Gastroesophageal sphincter (tissue), 4 donors: ENCODE data around the gene PDE1A. TPM values are rescaled to one million over a fixed set of nuclear protein-coding genes. Genes with fewer than 3 reads are reported as not detected.

ENCODE experiments used
- ATAC-seq: fragments of 150-250 bp; one replicate; pipeline ENCODE4 v1.9.1; 2016; ENCODE audit warnings: mild to moderate bottlenecking, moderate library complexity
- H3K27ac ChIP-seq, 4 donors: fragments of 200-600 bp; sonication (generic) in 3 of 4; 1 replicate in 3 of 4; 2 replicates in 1 of 4; pipeline ENCODE4 v1.5.1; 2016 to 2019
- H3K27me3 ChIP-seq: fragments of 200-600 bp; sonication (generic); one replicate; pipeline ENCODE4 v1.5.1; 2019
- H3K36me3 ChIP-seq, 2 donors: fragments of 200-600 bp; sonication (generic); one replicate each; pipeline ENCODE4 v1.5.1; 2019; ENCODE audit warnings: control low read depth in 1 of 2
- H3K4me1 ChIP-seq, 3 donors: fragments of 200-600 bp; sonication (generic); 1 replicate in 2 of 3; 2 replicates in 1 of 3; pipeline ENCODE4 v1.5.1; 2016 to 2019; ENCODE audit warnings: control low read depth in 2 of 3
- H3K4me3 ChIP-seq, 2 donors: fragments of 200-600 bp; sonication (generic); one replicate each; pipeline ENCODE4 v1.5.1; 2019; ENCODE audit warnings: mild to moderate bottlenecking in 1 of 2, moderate library complexity in 1 of 2
- H3K9me3 ChIP-seq, 3 donors: fragments of 200-600 bp; sonication (generic); one replicate each; pipeline ENCODE4 v1.5.1; 2017 to 2019; ENCODE audit warnings: control low read depth in 2 of 3
- CTCF ChIP-seq, 4 experiments: fragments of 200-600 bp in 2 of 4; fragments of 450-650 bp in 2 of 4; sonication (generic) in 1 of 4; IDR thresholded peaks; one replicate each; pipeline ENCODE4 v1.5.1; 2017 to 2019; ENCODE audit warnings: antibody characterized with exemption in 4 of 4, mild to moderate bottlenecking in 2 of 4, moderate library complexity in 2 of 4
- EP300 ChIP-seq: sonication (generic); formaldehyde crosslinking; IDR thresholded peaks from one replicate; pipeline ENCODE4 v1.6.1; 2017; ENCODE audit warnings: antibody characterized with exemption, mild to moderate bottlenecking
- POLR2A ChIP-seq, 2 donors: fragments of 450-650 bp; IDR thresholded peaks; one replicate each; pipeline ENCODE4 v1.6.1; 2017; ENCODE audit warnings: antibody characterized with exemption in 2 of 2, mild to moderate bottlenecking in 2 of 2, moderate library complexity in 1 of 2
- POLR2AphosphoS5 ChIP-seq: sonication (generic); formaldehyde crosslinking; IDR thresholded peaks from one replicate; pipeline ENCODE4 v1.6.1; 2017; ENCODE audit warnings: antibody characterized with exemption
- WGBS, 2 donors: methylation state at CpG; one replicate each; pipeline ENCODE4 v1.1.5; 2018; ENCODE audit warnings: low coverage in 1 of 2; 5-methylcytosine and 5-hydroxymethylcytosine counted together
- total RNA-seq, 4 donors: library from RNA; depleted of rRNA; stranded (reverse); fragments of >200 nt; gene quantifications; one replicate each; pipeline ENCODE4 v1.1.0, GENCODE V29; 2016

PDE1A gene
- total RNA-seq, 4 donors from 2014 or later: 7.2 to 17.2 (median 11.8) TPM

DNA sequence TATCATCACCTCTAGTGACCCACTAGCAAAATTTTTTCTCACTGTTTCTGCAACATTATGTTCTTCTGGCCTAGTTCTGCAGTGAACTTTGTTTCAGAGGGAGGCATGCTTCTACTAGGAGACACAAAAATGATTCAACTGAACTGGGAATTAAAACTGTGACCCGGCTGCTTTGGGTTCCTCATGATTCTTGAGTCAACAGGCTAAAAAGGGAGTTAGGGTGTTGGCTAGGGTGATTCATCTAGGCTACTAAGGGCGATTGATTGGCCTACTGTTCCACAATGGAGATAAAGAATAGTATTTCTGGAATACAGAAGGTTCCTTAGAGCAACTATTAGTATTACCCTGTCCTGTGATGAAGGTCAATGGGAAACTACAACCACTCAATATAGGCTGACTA is 261.6 kb downstream of the PDE1A start:
- no peaks in the 10 kb centered on the region for H3K4me1 ChIP-seq
- no peaks in the 10 kb centered on the region for H3K27me3 ChIP-seq
- H3K27ac ChIP-seq: no peak overlapping the region
- ATAC-seq: no peak
- TF ChIP-seq POLR2A (IDR thresholded peaks at IDR 0.05) (no peak), CTCF (IDR thresholded peaks at IDR 0.05) (no peak), POLR2AphosphoS5 (no peak), EP300 (no peak)
- 62 to 76% methylated on average over 2 of the region's 2 CpGs for WGBS, 2 donors
- H3K36me3 ChIP-seq: no peaks in the 10 kb centered on the region
- H3K9me3 ChIP-seq: no peaks in the 10 kb centered on the region
- H3K4me3 ChIP-seq: no peak overlapping the region

DNA sequence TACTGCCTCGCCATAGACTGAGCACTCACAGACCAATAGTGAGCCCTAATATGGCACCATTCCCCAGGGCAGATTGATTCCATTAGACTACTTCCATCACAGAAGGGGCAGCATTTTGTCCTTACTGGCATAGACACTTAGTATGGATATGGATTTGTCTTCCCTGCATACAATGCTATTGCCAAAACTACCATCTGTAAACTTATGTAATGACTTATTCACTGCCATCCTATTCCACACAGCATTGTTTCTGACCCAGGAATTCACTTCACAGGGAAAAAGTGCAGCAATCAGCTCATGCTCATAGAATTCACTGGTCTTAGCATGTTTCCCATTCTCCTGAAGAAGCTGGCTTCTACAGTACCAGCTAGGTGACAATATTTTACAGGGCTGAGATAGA is 262.1 kb downstream of the PDE1A start:
- H3K27me3 ChIP-seq: no peaks in the 10 kb centered on the region
- H3K36me3 ChIP-seq: no peaks in the 10 kb centered on the region
- no peak for ATAC-seq
- WGBS, 2 donors: 100% methylated on average over 1 of the region's 1 CpG
- TF ChIP-seq EP300 (no peak), CTCF (IDR thresholded peaks at IDR 0.05) (no peak), POLR2AphosphoS5 (no peak), POLR2A (IDR thresholded peaks at IDR 0.05) (no peak)
- H3K27ac ChIP-seq: no peak overlapping the region
- no peaks in the 10 kb centered on the region for H3K9me3 ChIP-seq
- no peaks in the 10 kb centered on the region for H3K4me1 ChIP-seq
- H3K4me3 ChIP-seq: no peak overlapping the region

- no peak overlapping the region for H3K4me3 ChIP-seq
- H3K9me3 ChIP-seq: no peaks in the 10 kb centered on the region
- 33 to 100% methylated on average over 1 to 3 of the region's 3 CpGs for WGBS, 2 donors
- H3K36me3 ChIP-seq: no peaks in the 10 kb centered on the region
- H3K4me1 ChIP-seq: no peaks in the 10 kb centered on the region
- H3K27me3 ChIP-seq: no peaks in the 10 kb centered on the region
- ATAC-seq: no peak
- no peak overlapping the region for H3K27ac ChIP-seq
- no peak for TF ChIP-seq CTCF (IDR thresholded peaks at IDR 0.05)
- no peak for TF ChIP-seq POLR2AphosphoS5
- no peak for TF ChIP-seq EP300
- no peak for TF ChIP-seq POLR2A (IDR thresholded peaks at IDR 0.05)
Observed at GRCh38 chr2:182163878-182164277, 263.0 kb downstream of the PDE1A start.

DNA sequence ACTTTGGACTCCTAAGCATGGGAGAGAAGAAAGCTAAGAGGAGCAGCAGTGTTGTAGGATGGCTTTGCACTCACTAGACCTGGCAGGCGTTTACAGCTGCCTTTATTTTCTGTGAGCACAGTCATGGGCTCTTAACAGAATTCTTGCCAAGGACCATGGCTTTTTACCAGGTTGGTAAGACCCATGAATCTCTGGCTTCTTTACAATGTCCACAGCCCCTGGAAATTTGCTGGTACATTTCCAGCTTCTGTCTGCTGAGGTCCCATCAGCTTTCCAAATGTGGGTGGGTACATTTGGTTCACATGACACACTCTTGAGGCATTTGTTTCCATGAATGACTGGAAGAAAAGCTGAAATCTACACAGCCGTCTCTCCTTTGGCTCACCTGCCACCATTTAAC is 278.5 kb downstream of the PDE1A start:
- Histone ChIP-seq H3K9me3 (no peaks in the 10 kb centered on the region), H3K4me1 (no peaks in the 10 kb centered on the region), H3K4me3 (no peak overlapping the region), H3K27me3 (no peaks in the 10 kb centered on the region), H3K27ac (no peak overlapping the region), H3K36me3 (no peaks in the 10 kb centered on the region)
- TF ChIP-seq EP300 (no peak), POLR2AphosphoS5 (no peak)
- ATAC-seq: no peak
- WGBS, 2 donors: 40 to 61% methylated on average over 1 to 2 of the region's 2 CpGs

- H3K27ac ChIP-seq: no peak overlapping the region
- ATAC-seq: no peak
- no peaks in the 10 kb centered on the region for H3K27me3 ChIP-seq
- no peaks in the 10 kb centered on the region for H3K36me3 ChIP-seq
- WGBS, 2 donors: 44% methylated on average over 1 of the region's 1 CpG; no CpG with 5 or more reads in 1 of the 2 donors
- H3K9me3 ChIP-seq: no peaks in the 10 kb centered on the region
- H3K4me3 ChIP-seq: no peak overlapping the region
- TF ChIP-seq POLR2A (IDR thresholded peaks at IDR 0.05): no peak
- no peak for TF ChIP-seq POLR2AphosphoS5
- no peak for TF ChIP-seq EP300
- TF ChIP-seq CTCF (IDR thresholded peaks at IDR 0.05): no peak
- H3K4me1 ChIP-seq: no peaks in the 10 kb centered on the region
Observed at GRCh38 chr2:182144776-182145165, 282.1 kb downstream of the PDE1A start.
